HG03045 (cell line): ENCODE data around the gene PREX1.
"Not testable (repeated sequence)": the region's sequence is repeated elsewhere in the genome, so short reads cannot be mapped to it uniquely, and the experiment has no call there.

Source experiments
- ATAC-seq: cut with Tn5 transposase; IDR thresholded peaks from one replicate; pipeline ENCODE4 v1.9.1; 2021; ENCODE audit warnings: mild to moderate bottlenecking, moderate library complexity; ENCODE audit not compliant: unreplicated experiment

The PREX1 gene

GRCh38 chr20:48826480-48826879 is 1.3 kb downstream of the PREX1 start:
- not testable (repeated sequence) for ATAC-seq

DNA sequence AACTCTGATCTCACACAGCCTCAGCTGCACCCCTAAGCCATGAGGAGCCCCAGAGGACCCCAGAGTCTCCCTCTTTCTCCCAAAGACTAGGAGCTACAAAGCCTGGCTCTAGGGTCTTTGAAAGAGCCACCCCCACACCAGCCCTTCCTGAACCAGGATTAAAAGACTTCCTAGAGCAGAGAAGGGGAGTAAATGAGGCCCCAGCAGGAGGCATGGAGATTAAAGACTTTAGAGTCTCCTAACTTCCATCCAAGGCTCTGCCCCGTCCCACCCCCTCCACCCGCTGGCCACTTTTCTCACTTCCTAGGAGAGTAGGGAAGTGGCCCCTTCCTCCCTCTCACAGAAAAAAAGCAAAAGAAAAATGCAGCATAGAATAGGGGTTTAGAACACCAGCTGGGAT is 1.7 kb downstream of the PREX1 start:
- ATAC-seq: no peak

GRCh38 chr20:48825566-48825920 is 2.3 kb downstream of the PREX1 start:
- ATAC-seq: no peak

GRCh38 chr20:48824830-48825565 is 2.8 kb downstream of the PREX1 start:
- ATAC-seq: no peak

DNA sequence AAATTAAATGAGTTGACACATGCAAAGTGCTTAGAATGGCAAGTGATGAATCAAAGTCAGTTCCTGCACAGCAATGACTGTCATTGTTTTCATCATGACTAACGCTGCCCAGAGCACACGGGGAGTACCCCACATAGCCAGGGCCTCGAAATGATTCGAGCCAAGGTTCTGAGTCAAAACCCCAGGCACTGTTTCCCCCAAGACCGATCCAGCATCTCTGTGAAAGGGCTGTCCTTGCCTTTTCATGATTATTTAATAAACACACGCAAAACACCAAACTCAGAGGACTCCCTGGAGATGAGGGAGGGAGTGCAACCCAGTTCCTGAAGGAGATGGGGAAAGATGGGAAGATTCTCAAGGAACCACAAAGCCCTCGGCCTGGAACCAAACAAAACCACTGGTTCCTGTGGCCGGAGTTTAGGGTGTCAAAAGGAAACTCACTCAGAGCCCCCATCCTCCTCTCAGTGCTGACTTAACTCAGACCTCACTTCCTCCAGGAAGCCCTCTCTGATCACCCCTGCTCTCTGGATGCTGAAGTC is 3.8 kb downstream of the PREX1 start:
- no peak for ATAC-seq

DNA sequence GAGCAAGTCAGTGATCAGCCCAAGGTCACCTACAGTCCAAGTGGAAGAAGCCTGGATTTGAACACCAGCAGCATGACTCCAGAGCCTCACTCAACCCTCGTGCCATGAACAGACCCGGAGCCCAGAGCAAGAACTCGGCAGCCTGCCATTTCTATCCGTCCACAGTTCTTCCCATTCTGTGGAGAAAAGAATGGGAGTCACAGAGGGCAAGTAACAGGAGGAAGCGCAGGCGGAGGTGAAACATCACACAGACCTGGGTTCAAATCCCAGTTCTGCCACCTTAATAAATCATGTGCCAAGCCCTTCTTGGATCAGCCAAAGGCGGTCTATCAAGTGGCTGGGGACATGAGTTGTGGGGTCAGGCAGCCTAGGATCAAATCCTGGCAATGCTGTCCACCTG is 4.3 kb downstream of the PREX1 start:
- ATAC-seq: no peak

DNA sequence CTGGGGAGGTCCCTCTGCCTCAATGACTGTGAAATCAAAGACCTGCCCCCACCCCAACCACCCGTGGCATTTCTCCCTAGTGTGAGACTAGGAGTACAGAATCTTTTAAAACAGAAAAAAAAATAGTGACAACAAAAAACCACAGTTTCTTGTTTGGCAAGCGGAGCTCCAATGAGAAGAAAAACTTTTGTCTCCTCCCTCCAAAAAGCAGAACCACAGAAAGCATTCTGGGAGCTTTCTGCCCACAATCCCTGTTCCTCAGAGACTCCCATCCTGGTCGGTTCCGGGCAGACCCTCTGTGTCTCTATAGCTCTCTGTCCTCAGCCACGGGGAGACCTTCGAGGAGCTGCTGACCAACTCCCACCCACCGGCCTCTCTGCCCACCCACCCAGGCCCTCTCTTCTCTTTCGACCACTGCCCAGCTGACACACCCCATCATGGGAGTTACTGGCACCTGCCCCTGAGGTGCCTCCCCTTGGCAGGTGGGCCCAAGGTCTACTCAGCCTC is 4.9 kb downstream of the PREX1 start:
- ATAC-seq: no peak

DNA sequence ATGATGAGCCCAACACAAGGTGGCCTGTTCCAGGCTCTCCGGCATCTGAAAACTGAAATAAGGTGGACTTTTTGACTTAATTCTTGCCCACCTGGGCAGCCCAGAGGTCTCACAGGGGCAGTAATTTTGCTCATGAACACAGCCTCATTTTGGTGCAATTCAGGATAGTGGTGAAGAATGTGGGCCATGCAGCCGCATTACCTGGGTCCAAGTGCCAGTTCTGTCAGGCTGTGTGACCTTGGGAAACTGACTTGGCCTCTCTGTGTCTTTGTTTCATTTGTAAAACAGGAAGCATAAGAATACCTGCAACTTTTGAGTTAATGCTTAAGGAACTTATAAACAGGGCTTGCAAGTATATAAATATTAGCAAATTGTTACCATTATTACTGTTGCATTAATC is 5.6 kb downstream of the PREX1 start:
- ATAC-seq: no peak

DNA sequence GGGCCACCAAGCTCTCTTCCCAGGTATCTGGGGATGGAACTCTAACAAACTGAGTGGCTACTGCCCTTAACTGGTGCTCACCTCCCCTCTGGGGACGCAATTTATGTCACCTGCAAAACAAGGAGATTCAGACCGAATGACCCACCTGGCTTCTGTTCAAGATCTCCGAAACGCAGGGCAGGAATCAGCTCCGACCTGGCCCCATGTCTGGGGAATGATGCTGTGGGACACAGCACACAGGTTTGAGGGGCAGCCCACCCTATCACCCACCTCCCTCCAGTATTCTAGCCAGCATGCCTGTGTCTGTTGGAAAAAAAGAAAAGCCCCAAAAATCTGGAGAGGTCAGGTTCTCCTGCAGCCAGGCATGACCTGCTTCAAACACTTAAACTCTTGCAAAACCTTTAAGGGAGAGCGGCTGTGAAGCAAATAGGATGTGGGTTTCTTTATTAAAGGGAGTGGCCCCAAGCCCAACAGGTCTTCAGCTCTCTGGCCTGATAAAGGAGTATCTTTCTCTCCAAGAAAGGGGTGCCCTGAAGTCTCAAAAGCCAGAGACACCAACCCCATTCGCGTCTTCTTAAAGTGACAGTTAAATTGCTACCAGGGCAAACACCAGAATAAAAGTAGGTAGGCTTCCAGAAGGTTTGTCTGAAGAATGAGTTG is 6.4 kb downstream of the PREX1 start:
- no peak for ATAC-seq

DNA sequence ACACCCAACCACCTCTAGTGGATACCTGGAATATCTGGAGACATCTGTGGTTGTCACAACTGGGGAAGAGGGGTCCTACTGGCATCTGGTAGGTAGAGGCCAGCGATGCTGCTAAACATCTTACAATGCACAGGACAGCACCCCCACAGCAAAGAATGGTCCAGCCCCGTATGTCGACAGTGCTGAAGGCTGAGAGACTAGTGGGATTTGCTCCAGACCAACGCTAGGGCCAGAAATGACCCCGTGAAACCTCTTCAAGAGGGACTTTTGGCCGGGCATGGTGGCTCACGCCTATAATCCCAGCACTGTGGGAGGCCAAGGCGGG is 7.2 kb downstream of the PREX1 start:
- no peak for ATAC-seq

DNA sequence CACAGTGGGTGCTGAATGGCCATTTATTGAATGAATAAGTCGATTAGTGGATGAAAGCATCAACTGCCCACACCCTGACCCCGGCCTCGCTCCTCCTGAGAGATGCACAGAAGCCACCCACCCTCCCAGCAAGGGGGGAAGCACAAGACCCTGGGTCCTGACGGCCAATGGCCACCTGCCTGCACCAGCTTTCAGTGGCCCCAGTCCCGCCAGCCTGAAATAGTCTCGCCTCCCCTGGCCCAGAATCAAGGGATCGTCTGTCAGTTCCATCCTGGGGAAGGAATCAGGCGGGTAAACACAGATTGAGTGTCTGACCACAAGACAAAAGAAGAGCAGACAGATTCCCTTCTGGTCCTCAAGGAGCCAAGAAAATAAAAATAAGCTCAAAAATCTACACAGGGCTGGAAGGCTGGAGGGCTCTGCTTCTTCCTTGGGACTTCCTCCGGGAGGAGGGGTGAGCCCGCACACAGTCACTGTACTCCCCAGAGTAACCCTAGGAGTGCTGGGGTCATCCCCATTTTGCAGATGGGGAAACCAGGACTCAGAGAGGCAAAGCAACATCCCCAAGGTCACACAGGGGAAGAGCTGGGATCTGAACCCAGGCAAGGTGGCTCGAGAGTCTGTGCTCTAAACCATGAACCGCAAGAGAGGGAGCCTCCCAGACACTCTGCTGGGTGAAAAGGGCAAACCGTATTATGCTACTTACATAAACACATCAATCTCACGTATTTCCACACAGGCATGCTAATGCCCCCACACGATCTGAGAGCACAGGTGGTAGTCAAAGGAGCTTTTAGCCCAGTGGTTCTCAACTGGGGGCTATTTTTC is 7.8 kb downstream of the PREX1 start:
- ATAC-seq: no peak

GRCh38 chr20:48819089-48819488 is 8.7 kb downstream of the PREX1 start:
- no peak for ATAC-seq

DNA sequence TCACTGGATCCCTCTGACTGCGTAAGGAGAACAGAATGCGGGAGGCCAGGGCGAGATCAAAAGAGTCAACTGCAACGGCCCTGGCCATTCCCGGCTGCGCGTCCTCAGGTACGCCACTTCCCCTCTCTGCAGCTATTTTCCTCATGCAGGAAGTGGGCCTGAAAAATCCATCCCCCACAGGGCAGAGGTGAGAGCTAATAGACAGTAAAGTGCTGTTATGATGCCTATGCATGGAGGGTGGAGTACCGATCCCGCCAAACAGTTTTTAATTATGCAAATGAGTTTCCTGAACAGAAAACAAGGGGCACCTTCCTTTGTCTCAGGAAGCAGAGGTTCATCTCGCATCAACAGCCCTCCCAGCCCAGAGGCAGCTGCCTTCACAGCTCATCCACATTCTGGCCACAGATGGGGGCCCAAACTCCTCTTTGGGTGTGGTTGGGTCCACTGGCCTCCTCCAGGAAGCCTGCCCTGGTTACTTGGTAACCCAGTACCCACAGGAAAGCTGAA is 9.3 kb downstream of the PREX1 start:
- ATAC-seq: no peak

GRCh38 chr20:48818031-48818370 is 9.8 kb downstream of the PREX1 start:
- no peak for ATAC-seq

DNA sequence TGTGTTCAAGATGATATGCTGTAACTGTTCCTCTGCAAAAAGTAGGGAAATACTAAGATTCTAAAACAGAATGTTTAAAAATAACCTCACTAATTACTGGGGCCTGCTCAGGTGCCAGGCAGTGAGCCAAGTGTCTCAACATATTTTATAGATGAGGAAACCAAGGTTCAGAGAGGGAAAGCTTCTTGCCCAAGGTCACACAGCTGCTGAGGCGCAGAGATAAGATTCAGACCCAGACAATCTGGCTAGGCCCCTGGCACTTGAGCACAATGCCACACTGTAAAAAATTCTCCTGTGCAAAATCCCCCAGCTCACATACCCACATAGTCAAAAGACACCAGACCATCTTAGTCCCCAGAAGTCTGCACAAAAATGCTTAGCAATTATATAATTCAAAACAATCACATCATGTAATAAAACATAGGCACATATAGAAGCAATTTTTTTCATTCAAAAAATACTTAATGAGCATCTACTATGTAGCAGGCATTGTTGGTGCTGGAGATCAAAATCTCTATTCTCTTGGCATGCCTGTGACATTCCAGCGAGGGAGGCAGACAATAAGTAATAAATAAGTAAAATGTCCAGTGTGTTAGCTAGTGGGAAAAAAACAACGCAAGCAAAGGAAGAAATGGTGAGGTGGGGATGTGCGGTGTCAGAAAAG is 10.3 kb downstream of the PREX1 start:
- no peak for ATAC-seq

- ATAC-seq: no peak
Observed at GRCh38 chr20:48816282-48817205, 11.3 kb downstream of the PREX1 start.

DNA sequence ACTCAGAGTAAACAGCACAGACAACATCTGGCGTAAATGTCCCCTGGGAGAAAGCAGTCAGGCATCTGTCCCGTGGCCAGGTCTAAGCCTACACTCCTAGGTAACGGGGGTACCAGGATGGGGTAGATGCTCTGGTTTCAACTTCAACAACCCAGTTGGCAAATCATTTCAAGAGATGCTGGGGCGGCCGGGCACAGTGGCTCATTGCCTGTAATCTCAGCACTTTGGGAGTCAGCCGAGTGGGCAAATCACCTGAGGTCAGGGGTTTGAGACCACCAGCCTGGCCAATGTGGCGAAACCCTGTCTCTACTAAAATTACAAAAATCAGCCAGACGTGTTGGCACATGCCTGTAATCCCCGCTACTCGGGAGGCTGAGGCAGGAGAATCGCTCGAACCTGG is 12.3 kb downstream of the PREX1 start:
- ATAC-seq: no peak

- no peak for ATAC-seq
Observed at GRCh38 chr20:48814633-48815032, 13.2 kb downstream of the PREX1 start.

DNA sequence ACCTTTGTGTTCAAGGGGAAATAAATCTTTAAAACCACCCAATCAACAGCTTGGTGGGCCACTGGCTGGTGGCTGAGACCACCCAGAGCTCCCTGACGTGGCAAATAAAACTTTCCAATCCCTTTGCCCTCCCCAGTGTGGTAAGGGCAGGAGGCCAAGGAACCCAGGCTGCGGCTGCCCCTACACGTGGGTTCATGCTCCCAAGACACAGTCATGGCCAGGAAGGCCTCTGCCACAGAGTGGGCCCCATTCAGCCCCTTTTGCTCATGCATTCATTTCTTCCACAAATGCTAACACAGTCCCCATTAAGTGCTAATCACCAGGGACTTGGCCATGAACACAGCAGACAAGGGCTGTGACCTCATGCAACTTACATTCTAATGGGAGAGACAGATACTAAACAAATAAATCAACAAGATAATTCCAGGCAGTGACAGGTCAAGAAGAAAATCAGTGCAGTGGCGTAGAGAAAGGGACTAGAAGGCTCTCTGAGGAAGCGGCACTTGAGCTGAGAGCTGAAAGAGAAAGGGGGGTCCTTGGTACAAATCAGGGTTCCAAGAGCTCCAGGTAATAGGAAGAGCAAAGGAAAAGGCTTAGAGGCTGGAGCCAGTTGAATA is 13.8 kb downstream of the PREX1 start:
- ATAC-seq: no peak

DNA sequence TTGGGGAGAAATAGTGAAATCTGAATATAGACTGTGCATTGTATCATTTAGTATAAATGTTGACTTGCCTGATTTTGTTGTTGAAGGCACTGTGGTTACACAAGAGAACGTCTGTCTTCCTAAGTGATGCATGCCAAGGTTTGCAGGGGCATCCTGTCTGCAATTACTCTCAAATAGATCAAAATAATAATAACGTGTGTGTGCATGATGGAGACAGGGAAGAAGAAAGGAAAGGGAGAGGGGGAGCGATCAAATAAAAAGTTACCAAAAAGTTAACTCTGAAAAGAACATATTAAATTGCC is 14.4 kb downstream of the PREX1 start:
- no peak for ATAC-seq
